ENCODE measurements around the gene PLEKHG4B. TPM values are rescaled to one million over a fixed set of nuclear protein-coding genes. Genes with fewer than 3 reads are reported as not detected.
"Not testable (repeated sequence)": the region's sequence is repeated elsewhere in the genome, so short reads cannot be mapped to it uniquely, and the experiment has no call there.

Gene PLEKHG4B
- polyA plus RNA-seq, 1 of the 3 experiments (the other 2 are of a cell fraction), result 0.18 TPM

DNA sequence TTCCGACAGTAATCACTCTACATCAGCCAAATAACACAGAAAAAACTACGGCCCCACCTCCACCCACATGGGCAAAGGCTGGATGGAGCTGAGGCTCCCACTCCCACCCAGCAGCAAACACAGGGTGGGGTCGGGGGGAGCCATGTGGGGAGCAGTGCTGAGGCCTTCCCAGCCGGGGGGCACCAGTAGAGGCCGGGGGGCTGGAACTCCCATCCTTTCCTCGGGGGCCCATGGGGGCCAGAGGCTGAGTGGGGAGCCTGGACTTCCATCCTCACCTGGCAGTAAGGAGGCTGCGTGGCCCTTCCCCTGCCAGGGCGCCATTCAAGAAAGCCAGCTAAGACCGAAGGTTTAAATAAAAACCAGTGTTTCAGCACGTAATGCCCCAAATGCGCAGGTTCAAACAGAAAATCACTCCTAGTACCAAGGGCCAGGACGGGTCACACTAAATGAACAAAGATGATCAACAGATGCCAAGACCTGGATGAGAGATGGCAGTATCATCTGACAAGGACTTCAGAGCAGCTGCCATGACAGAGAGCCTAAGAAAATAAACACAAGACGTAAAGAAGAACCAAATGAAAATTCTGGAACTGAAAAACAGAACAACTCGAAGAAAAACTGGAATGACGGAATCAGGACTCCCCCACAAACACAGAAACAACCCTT lies 116.6 kb downstream of the PLEKHG4B start (continued):
- TF ChIP-seq, protein P1, sequence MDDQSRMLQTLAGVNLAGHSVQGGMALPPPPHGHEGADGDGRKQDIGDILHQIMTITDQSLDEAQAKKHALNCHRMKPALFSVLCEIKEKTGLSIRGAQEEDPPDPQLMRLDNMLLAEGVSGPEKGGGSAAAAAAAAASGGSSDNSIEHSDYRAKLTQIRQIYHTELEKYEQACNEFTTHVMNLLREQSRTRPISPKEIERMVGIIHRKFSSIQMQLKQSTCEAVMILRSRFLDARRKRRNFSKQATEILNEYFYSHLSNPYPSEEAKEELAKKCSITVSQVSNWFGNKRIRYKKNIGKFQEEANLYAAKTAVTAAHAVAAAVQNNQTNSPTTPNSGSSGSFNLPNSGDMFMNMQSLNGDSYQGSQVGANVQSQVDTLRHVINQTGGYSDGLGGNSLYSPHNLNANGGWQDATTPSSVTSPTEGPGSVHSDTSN (IDR thresholded peaks at IDR 0.05), result no peak
- TF ChIP-seq, protein P2, sequence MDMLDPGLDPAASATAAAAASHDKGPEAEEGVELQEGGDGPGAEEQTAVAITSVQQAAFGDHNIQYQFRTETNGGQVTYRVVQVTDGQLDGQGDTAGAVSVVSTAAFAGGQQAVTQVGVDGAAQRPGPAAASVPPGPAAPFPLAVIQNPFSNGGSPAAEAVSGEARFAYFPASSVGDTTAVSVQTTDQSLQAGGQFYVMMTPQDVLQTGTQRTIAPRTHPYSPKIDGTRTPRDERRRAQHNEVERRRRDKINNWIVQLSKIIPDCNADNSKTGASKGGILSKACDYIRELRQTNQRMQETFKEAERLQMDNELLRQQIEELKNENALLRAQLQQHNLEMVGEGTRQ (IDR thresholded peaks at IDR 0.05; ENCODE audit: borderline replicate concordance, low read depth, low read length), result no peak
- TF ChIP-seq NFIC (IDR thresholded peaks at IDR 0.05; ENCODE audit: borderline replicate concordance), result no peak

DNA sequence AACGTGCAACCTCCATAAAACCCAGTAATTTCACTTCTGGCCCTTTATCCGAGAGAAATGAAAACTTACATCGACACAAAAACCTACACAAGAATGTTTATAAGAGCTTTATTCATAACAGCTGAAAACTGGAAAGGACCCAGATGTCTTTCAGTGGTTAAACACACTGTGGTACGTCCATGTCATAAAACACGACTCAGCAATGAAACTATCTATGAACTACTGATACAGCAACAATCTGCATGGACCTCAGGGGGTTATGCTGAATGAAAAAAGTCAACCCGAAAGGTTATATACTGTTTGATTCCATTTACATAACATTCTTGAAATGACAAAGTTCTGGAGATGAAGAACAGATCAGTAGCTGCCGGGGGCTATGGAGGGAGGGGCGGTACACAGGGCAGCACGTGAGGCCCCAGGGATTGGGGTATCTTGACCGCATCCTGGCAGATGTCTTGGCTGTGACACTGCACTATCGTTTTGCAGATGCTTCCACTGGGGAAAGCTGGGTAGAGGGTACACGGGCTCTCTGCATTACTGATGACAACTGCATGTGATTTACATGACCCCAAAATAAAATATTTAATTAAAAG lies 121.9 kb downstream of the PLEKHG4B start:
- Histone ChIP-seq H3K36me3 (replicated peaks in 1 of 2; ENCODE audit: control insufficient read depth in 1 of 2, insufficient read depth in 2 of 2, low read length in 1 of 2) (peaks cover 5 to 8% of the 10 kb centered on the region in 2 experiments), H3F3A (replicated peaks; ENCODE audit: insufficient read depth) (peaks cover 5% of the 10 kb centered on the region), H4K20me1 (ENCODE audit: insufficient read depth) (peaks cover 23% of the 10 kb centered on the region), H3K4me2 (no peak overlapping the region), H3K9me2 (no peaks in the 10 kb centered on the region), H3K4me3 (ENCODE audit: low read depth in 2 of 2, low read length in 1 of 2) (no peak overlapping the region), H3K79me2 (ENCODE audit: insufficient read depth) (peaks cover 48% of the 10 kb centered on the region), H3K4me1 (ENCODE audit: control insufficient read depth in 1 of 2, insufficient read depth in 2 of 2, low read depth in 1 of 2, low read length in 1 of 2) (no peaks in the 10 kb centered on the region; a peak in 1 of 4 replicates), H3K9ac (no peak overlapping the region), H2AFZ (ENCODE audit: low read depth) (no peak overlapping the region), H3K27me3 (ENCODE audit: insufficient read depth) (no peaks in the 10 kb centered on the region), H3K27ac (ENCODE audit: low read depth in 2 of 2, low read length in 1 of 2) (no peak overlapping the region), H3K9me3 (no peaks in the 10 kb centered on the region)
- CTCF ChIA-PET, result interaction anchor here (0.8 kb wide), 1 partner anchor 19 kb away, joined by 3 read pairs; no protein-coding TSS in a partner anchor
- WGBS (ENCODE audit: low lambda C conversion rate), result 92% methylated on average over 12 of the region's 12 CpGs
- POLR2A ChIA-PET, result no interaction called here
- TF ChIP-seq EP300 (IDR thresholded peaks at IDR 0.05; ENCODE audit: borderline replicate concordance in 1 of 2, low read depth in 1 of 2, low read length in 1 of 2), result no peak
- DNase-seq, result no peak

DNA sequence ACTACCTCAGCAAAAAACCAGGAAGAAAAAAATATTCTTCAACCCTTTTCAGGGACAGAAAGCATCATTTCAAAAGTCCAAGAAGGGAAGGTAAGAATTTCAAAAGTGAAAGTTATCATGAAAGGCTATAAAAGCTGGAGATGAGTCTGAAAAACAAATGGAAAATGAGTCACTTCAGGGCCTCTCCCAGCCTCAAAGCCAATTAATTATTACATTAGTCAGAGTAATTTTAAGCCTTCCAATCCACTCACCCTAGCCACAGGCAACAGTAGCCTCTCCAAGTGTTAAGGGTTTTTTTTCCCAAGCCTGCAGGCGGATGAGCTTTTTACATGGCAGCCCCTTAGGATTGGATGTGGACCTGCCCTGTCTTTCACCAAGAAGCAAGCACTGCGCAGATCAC lies 123.3 kb downstream of the PLEKHG4B start:
- H3K4me3 ChIP-seq (ENCODE audit: low read depth in 2 of 2, low read length in 1 of 2); H3K36me3 ChIP-seq (replicated peaks in 1 of 2; ENCODE audit: control insufficient read depth in 1 of 2, insufficient read depth in 2 of 2, low read length in 1 of 2); H3K4me1 ChIP-seq (ENCODE audit: control insufficient read depth in 1 of 2, insufficient read depth in 2 of 2, low read depth in 1 of 2, low read length in 1 of 2); H3F3A ChIP-seq (replicated peaks; ENCODE audit: insufficient read depth); POLR2A ChIA-PET; H3K9me3 ChIP-seq; H3K9me2 ChIP-seq; H2AFZ ChIP-seq (ENCODE audit: low read depth); DNase-seq; H3K27me3 ChIP-seq (ENCODE audit: insufficient read depth); CTCF ChIA-PET: not testable (repeated sequence)
- H3K27ac ChIP-seq (ENCODE audit: low read depth in 2 of 2, low read length in 1 of 2), result peak overlapping the region in 1 of 2 experiments; percentile 45; a peak in 2 of 4 replicates
- H3K9ac ChIP-seq, result peak overlapping the region; percentile 40; the same call in 1 of the 2 replicates
- H4K20me1 ChIP-seq (ENCODE audit: insufficient read depth), result peaks cover 27% of the 10 kb centered on the region
- H3K79me2 ChIP-seq (ENCODE audit: insufficient read depth), result peaks cover 54% of the 10 kb centered on the region
- 92% methylated on average over 2 of the region's 2 CpGs for WGBS (ENCODE audit: low lambda C conversion rate)
- peak overlapping the region; percentile 70 for H3K4me2 ChIP-seq

DNA sequence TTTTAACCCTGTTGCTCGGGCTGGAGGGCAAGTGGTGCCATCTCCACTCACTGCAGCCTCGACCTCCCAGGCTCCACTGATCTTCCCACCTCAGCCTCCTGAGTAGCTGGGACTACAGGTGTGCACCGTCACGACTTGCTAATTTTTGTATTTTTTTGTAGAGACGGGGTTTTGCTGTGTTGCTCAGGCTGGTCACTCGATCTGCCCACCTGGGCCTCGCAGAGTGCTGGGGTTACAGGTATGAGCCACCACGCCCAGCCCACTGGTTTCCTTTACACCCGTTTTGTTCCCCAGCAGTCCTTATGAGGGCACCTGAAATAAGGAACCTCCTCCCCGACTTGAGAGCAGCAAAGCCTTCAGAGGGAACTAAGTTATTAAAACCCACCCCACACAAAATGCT lies 124.1 kb downstream of the PLEKHG4B start:
- CTCF ChIA-PET; H3K36me3 ChIP-seq (replicated peaks in 1 of 2; ENCODE audit: control insufficient read depth in 1 of 2, insufficient read depth in 2 of 2, low read length in 1 of 2); H3K9ac ChIP-seq; H3F3A ChIP-seq (replicated peaks; ENCODE audit: insufficient read depth); DNase-seq; H3K9me2 ChIP-seq; H3K27ac ChIP-seq (ENCODE audit: low read depth in 2 of 2, low read length in 1 of 2); H2AFZ ChIP-seq (ENCODE audit: low read depth); H3K27me3 ChIP-seq (ENCODE audit: insufficient read depth); H3K4me1 ChIP-seq (ENCODE audit: control insufficient read depth in 1 of 2, insufficient read depth in 2 of 2, low read depth in 1 of 2, low read length in 1 of 2); H3K4me3 ChIP-seq (ENCODE audit: low read depth in 2 of 2, low read length in 1 of 2); H3K9me3 ChIP-seq; H3K4me2 ChIP-seq; POLR2A ChIA-PET: not testable (repeated sequence)
- WGBS (ENCODE audit: low lambda C conversion rate), result 97% methylated on average over 9 of the region's 10 CpGs
- H3K79me2 ChIP-seq (ENCODE audit: insufficient read depth), result peaks cover 61% of the 10 kb centered on the region
- peaks cover 32% of the 10 kb centered on the region for H4K20me1 ChIP-seq (ENCODE audit: insufficient read depth)

All from SK-N-SH (cell line).